DMS53 treated with DMSO at 0.1 percent for 48 hours (cell line): ENCODE measurements around the gene CDO1.
A peak's percentile ranks its signal among the peaks of the same experiment; 100 is the strongest.
"Not testable (repeated sequence)": the region's sequence is repeated elsewhere in the genome, so short reads cannot be mapped to it uniquely, and the experiment has no call there.

Source experiments
- DNase-seq: peaks from one replicate; lab custom pipeline; 2025; ENCODE audit not compliant: unreplicated experiment; lab: John Stamatoyannopoulos, UW

CDO1 gene

GRCh38 chr5:115831163-115831768 is 14.8 kb upstream of the CDO1 start:
- peak; percentile 57 for DNase-seq

GRCh38 chr5:115829913-115830312 is 13.5 kb upstream of the CDO1 start:
- DNase-seq = no peak

DNA sequence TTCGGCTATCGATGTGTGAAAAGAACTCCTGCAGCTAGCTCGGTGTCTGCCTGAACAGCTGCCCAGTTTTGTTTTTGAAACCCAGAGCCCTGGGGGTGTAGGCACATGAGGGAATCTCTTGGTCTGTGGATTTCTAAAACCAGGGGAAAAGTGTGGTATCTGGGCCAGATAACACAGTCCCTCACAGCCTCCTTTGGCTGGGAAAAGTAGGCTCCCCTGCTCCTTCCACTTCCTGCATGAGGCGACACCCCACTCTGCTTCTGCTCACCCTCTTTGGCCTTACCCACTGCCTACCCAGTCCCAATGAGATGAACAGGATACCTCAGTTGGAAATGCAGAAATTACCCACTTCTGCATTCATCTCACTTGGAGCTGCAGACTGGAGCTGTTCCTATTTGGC is 9.5 kb upstream of the CDO1 start:
- DNase-seq = no peak

DNA sequence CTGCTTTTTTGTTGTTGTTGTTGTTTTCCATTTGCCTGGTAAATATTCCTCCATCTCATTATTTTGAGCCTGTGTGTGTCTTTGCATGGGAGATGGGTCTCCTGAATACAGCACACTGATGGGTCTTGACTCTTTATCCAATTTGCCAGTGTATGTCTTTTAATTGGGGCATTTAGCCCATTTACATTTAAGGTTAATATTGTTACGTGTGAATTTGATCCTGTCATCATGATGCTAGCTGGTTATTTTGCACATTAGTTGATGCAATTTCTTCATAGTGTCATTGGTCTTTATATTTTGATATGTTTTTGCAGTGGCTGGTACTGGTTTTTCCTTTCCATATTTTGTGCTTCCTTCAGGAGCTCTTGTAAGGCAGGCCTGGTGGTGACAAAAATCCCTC is 8.5 kb upstream of the CDO1 start:
- DNase-seq = not testable (repeated sequence)

DNA sequence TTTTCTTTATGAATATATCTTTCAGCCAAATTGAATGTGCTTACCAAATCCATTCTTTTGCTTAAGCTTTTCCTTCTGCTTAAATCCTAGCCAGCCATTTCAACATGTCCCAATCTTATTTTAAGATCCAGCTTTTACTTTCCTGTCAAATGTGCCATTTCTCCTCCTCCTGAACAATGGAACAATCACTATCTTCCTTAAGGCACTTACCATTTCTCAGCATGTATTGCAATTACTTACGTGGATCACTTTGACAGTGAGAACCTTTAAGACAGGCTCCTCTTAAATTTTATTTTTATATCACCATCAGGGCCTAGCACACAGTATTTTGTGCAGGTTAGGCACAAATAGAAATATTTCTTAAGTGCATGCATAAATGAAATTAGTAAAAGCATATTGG is 4.4 kb upstream of the CDO1 start:
- DNase-seq = no peak

- DNase-seq = no peak
Observed at GRCh38 chr5:115818821-115819220, 2.4 kb upstream of the CDO1 start.

DNA sequence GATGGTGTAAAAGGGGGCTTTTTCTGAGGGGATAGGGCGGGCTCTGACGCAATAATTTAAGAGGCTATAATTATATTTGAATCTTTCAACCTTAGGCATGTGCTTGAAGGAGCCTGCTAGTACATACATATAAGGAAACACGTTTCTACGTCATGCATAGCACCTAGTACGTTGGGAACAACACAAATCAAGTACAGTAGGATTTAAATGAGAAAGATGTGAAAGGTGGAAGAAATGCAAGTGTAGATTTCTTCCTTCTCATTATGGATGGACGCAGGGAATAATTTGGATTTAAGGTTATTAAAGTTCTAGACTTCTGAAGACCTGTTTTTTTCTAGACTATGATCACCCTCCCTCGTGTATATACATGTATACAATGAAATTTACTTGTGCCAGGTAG is 927 bp upstream of the CDO1 start:
- no peak for DNase-seq

GRCh38 chr5:115815693-115816225 is 700 bp downstream of the CDO1 start:
- DNase-seq = no peak

- DNase-seq = no peak
Observed at GRCh38 chr5:115815006-115815692, 1.3 kb downstream of the CDO1 start.

- no peak for DNase-seq
Observed at GRCh38 chr5:115813719-115814118, 2.7 kb downstream of the CDO1 start.

GRCh38 chr5:115812372-115812771 is 4.1 kb downstream of the CDO1 start:
- no peak for DNase-seq

- DNase-seq = no peak
Observed at GRCh38 chr5:115811406-115811805, 5.1 kb downstream of the CDO1 start.

GRCh38 chr5:115810761-115811160 is 5.7 kb downstream of the CDO1 start:
- DNase-seq = no peak

- no peak for DNase-seq
Observed at GRCh38 chr5:115809946-115810345, 6.5 kb downstream of the CDO1 start.

DNA sequence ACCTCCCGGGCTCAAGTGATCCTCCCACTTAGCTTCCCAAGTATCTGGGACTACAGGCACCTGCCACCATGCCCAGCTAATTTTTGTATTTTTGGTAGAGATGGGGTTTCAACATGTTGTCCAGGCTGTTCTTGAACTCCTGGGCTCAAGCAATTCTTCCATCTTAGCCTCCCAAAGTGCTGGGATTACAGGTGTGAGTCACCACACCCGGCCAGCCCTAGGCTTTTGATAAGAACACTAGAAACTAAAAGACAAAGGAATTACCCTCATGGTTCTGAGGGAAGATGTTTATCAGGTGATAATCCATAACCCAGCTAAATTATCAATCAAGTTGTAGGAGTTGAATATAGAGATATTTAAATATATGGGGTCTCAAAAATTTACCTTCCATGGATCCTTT is 8.4 kb downstream of the CDO1 start:
- DNase-seq = not testable (repeated sequence)

DNA sequence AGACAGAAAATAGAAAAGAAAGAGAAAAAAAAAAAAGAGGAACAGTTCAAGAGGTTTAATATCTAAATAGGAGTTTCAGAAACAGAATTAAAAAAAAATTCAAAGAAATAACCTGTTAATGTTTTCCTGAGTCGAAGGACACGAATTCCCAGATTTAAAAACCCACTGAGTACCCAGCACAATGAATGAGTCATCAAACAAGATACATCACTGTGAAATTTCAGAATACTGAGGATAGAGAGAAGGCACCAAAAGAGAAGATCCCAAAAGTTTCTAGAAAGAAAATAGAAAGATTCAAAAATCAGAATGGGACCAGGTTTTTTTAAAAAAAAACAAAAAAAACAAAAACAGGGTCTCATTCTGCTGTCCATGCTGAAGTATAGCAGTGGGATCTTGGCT is 8.8 kb downstream of the CDO1 start:
- DNase-seq = no peak

GRCh38 chr5:115806986-115807653 is 9.3 kb downstream of the CDO1 start:
- DNase-seq = no peak

GRCh38 chr5:115801984-115802383 is 14.5 kb downstream of the CDO1 start:
- no peak for DNase-seq

DNA sequence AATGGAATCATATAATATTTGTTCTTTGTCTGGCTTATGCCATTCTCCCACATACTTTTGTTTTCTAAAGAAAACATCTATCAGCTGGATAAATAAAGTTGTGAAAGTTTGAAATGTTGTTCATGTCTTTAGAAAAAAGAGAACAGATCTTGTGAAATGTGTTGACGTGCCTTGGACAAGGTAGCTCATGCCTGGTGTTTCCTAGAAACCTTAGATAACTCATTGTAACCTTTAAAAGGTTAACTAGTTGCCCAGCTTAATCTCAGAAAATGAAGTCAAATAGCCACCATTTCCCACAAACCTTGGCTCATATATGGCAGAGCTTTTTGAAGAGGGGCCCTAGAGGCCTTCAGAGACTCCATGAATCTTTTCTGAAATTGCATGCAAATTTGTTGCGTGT is 15.3 kb downstream of the CDO1 start:
- DNase-seq = no peak

- DNase-seq = no peak
Observed at GRCh38 chr5:115800108-115800507, 16.4 kb downstream of the CDO1 start.

- no peak for DNase-seq
Observed at GRCh38 chr5:115798252-115798651, 18.2 kb downstream of the CDO1 start.

DNA sequence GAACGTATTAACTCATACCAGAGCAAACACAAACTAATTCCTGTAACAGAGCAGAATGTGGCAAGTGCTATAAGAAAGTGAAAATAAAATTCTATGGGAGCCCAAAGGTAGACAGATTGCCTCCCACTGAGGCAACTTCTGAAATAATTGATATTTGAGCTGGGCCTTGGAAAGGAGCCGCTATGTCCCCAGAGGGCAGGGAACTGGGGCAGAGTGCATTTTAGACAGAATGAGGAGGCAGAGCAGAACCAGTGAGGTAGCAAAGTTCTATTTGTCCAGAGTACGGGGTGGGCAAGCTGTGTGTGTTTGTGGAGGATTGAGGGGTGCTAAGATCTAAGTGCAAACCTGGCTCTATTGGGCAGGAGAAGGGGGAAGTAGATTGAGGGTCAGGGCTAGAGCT is 19.8 kb downstream of the CDO1 start:
- no peak for DNase-seq
